ENCODE data around the gene CTU1. TPM values are rescaled to one million over a fixed set of nuclear protein-coding genes. Genes with fewer than 3 reads are reported as not detected.

CTU1 gene
- total RNA-seq, 2 donors from 2014 or later = 4.8 to 7.7 TPM

- Histone ChIP-seq H3K36me3 (no peaks in the 10 kb centered on the region), H3K27me3 (no peaks in the 10 kb centered on the region), H3K27ac (peak overlapping the region in 1 of 2 donors; percentile 36), H3K4me1 (peaks cover 0 to 10% of the 10 kb centered on the region in 2 donors), H3K9me3 (no peaks in the 10 kb centered on the region), H3K4me3 (no peak overlapping the region)
- no peak for TF ChIP-seq CTCF (IDR thresholded peaks at IDR 0.05)
- DNase-seq (ENCODE audit: low spot score) = no peak
These were observed 28.8 kb upstream of the CTU1 start for GRCh38 chr19:51136851-51137551.

GRCh38 chr19:51135986-51136762, 28.0 kb upstream of the CTU1 start:
- no peak for DNase-seq (ENCODE audit: low spot score)
- H3K36me3 ChIP-seq = no peaks in the 10 kb centered on the region
- no peaks in the 10 kb centered on the region for H3K27me3 ChIP-seq
- no peak for TF ChIP-seq CTCF (IDR thresholded peaks at IDR 0.05)
- no peak overlapping the region for H3K4me3 ChIP-seq
- no peaks in the 10 kb centered on the region for H3K9me3 ChIP-seq
- H3K27ac ChIP-seq = no peak overlapping the region
- peaks cover 0 to 16% of the 10 kb centered on the region in 2 donors for H3K4me1 ChIP-seq

- Histone ChIP-seq H3K27ac (no peak overlapping the region), H3K9me3 (no peaks in the 10 kb centered on the region), H3K27me3 (no peaks in the 10 kb centered on the region), H3K36me3 (no peaks in the 10 kb centered on the region), H3K4me3 (no peak overlapping the region), H3K4me1 (peaks cover 0 to 16% of the 10 kb centered on the region in 2 donors)
- no peak for DNase-seq (ENCODE audit: low spot score)
- TF ChIP-seq CTCF (IDR thresholded peaks at IDR 0.05) = no peak
These were observed 26.8 kb upstream of the CTU1 start for GRCh38 chr19:51135004-51135403.

DNA sequence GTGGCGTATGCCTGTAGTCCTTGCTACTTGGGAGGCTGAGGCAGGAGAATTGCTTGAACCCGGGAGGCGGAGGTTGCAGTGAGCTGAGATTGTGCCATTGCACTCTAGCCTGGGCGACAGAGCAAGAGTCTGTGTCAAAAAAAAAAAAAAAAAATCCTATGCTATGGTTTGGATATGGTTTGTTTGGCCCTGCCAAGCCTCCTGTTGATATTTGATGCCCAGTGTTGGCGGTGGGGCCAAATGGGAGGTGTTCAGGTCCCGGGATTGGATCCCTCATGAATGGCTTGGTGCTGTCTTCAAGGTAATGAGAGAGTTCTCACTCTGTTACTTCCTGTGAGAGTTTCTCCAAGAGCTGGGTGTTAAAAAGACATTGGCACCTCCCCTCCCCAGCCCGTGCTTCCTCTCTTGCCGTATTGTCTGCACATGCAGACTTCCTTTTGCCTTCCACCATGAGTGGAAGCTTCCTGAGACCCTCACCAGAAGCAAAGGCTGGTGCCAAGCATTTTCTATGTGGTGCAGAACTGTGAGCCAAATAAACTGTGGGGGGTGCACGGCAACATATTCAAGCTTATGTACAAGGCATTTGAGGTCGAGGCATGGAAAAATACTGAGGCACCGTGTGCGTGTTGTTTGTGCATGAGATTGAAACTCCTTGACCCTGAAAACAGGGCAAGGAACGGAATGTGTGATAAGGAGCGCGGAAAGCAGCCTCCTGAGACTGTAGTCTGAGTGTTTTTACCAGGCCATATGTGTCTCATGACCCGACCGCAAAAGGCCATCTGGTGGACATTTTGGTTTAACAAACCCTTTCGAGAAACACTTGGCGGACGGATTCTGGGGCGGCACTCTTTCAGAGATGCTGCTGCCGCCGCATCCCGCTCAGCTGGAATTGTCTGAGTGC, 23.8 kb upstream of the CTU1 start:
- peak; percentile 83 for DNase-seq (ENCODE audit: low spot score)
- Histone ChIP-seq H3K36me3 (no peaks in the 10 kb centered on the region), H3K4me3 (peak overlapping the region in 1 of 2 donors; percentile 5), H3K27me3 (no peaks in the 10 kb centered on the region), H3K4me1 (peaks cover 0 to 16% of the 10 kb centered on the region in 2 donors), H3K27ac (peak overlapping the region in 1 of 2 donors; percentile 25), H3K9me3 (no peaks in the 10 kb centered on the region)
- peak in 1 of 2 donors; percentile 38 for TF ChIP-seq CTCF (IDR thresholded peaks at IDR 0.05)

DNA sequence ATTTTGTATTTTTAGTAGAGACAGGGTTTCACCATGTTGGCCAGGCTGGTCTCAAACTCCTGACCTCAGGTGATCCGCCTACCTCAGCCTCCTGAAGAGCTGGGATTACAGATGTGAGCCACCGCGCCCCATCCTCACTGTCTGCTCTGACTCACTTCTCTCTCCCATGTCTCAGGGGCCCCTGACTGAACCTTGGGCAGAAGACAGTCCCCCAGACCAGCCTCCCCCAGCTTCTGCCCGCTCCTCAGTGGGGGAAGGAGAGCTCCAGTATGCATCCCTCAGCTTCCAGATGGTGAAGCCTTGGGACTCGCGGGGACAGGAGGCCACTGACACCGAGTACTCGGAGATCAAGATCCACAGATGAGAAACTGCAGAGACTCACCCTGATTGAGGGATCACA, 21.5 kb upstream of the CTU1 start:
- no peak for TF ChIP-seq CTCF (IDR thresholded peaks at IDR 0.05)
- Histone ChIP-seq H3K9me3 (no peaks in the 10 kb centered on the region), H3K4me1 (peaks cover 0 to 16% of the 10 kb centered on the region in 2 donors), H3K27me3 (no peaks in the 10 kb centered on the region), H3K27ac (no peak overlapping the region), H3K36me3 (no peaks in the 10 kb centered on the region), H3K4me3 (no peak overlapping the region)
- no peak for DNase-seq (ENCODE audit: low spot score)

Measured in right atrium auricular region (tissue), 2 donors.